KMS-11 (cell line): Measurements from ENCODE around the gene NBAS.

Experiments
- H2AFZ ChIP-seq: fragments of 200-600 bp; sonication (generic); 2 replicates; pipeline ENCODE4 v1.6.1; 2016; ENCODE audit warnings: antibody characterized with exemption, mixed run types, low read depth
- H3K27ac ChIP-seq: fragments of 200-600 bp; sonication (generic); 2 replicates; pipeline ENCODE4 v1.6.1; 2016; ENCODE audit warnings: mild to moderate bottlenecking, mixed run types
- H3K27me3 ChIP-seq: fragments of 200-600 bp; sonication (generic); 2 replicates; pipeline ENCODE4 v1.6.1; 2017; ENCODE audit warnings: mild to moderate bottlenecking, low read depth, mixed run types, moderate library complexity; ENCODE audit not compliant: insufficient read depth
- H3K36me3 ChIP-seq: fragments of 200-600 bp; sonication (generic); 2 replicates; pipeline ENCODE4 v1.6.1; 2017; ENCODE audit warnings: mild to moderate bottlenecking, mixed run types; ENCODE audit not compliant: insufficient read depth
- H3K4me1 ChIP-seq: fragments of 200-600 bp; sonication (generic); 2 replicates; pipeline ENCODE4 v1.6.1; 2016; ENCODE audit warnings: mild to moderate bottlenecking, low read depth, mixed run types; ENCODE audit not compliant: poor library complexity, severe bottlenecking
- H3K4me2 ChIP-seq: fragments of 200-600 bp; sonication (generic); 2 replicates; pipeline ENCODE4 v1.7.0; 2016; ENCODE audit warnings: mild to moderate bottlenecking, mixed run types
- H3K4me3 ChIP-seq: fragments of 200-600 bp; sonication (generic); IDR thresholded peaks from 2 replicates; pipeline ENCODE4 v1.6.1; 2017; ENCODE audit warnings: low read depth, low read length, mixed read lengths; ENCODE audit not compliant: insufficient read depth
- H3K79me2 ChIP-seq: fragments of 200-600 bp; sonication (generic); 2 replicates; pipeline ENCODE4 v1.6.1; 2016; ENCODE audit warnings: low read depth, mixed run types; ENCODE audit not compliant: insufficient read depth
- H3K9ac ChIP-seq: fragments of 200-600 bp; sonication (generic); 2 replicates; pipeline ENCODE4 v1.6.1; 2016; ENCODE audit warnings: mild to moderate bottlenecking, mixed run types
- H4K20me1 ChIP-seq: fragments of 200-600 bp; sonication (generic); 2 replicates; pipeline ENCODE4 v1.6.1; 2016; ENCODE audit warnings: mild to moderate bottlenecking, mixed run types; ENCODE audit not compliant: insufficient read depth
- CTCF ChIP-seq: fragments of 200-600 bp; sonication (generic); conservative IDR thresholded peaks from 2 replicates; pipeline ENCODE4 v1.6.1; 2017; ENCODE audit warnings: low read depth, mild to moderate bottlenecking, antibody characterized with exemption, low read length, moderate library complexity, mixed read lengths

Gene NBAS

GRCh38 chr2:15119722-15120175, 441.4 kb downstream of the NBAS start:
- H3K4me1 ChIP-seq: no peaks in the 10 kb centered on the region
- H3K4me2 ChIP-seq: no peak overlapping the region
- H3K9ac ChIP-seq: no peak overlapping the region
- H3K27ac ChIP-seq: no peak overlapping the region
- no peaks in the 10 kb centered on the region for H3K27me3 ChIP-seq
- no peaks in the 10 kb centered on the region for H3K79me2 ChIP-seq
- H4K20me1 ChIP-seq: no peaks in the 10 kb centered on the region
- H2AFZ ChIP-seq: no peak overlapping the region
- TF ChIP-seq CTCF: no peak
- no peaks in the 10 kb centered on the region for H3K36me3 ChIP-seq
- H3K4me3 ChIP-seq: no peak overlapping the region

GRCh38 chr2:15117409-15118050, 443.6 kb downstream of the NBAS start:
- no peak overlapping the region for H3K4me2 ChIP-seq
- H3K27me3 ChIP-seq: no peaks in the 10 kb centered on the region
- no peak overlapping the region for H3K27ac ChIP-seq
- no peaks in the 10 kb centered on the region for H4K20me1 ChIP-seq
- H3K9ac ChIP-seq: no peak overlapping the region
- H3K79me2 ChIP-seq: no peaks in the 10 kb centered on the region
- H3K36me3 ChIP-seq: no peaks in the 10 kb centered on the region
- no peak overlapping the region for H3K4me3 ChIP-seq
- no peak for TF ChIP-seq CTCF
- H3K4me1 ChIP-seq: no peaks in the 10 kb centered on the region
- H2AFZ ChIP-seq: no peak overlapping the region
